Activated naive CD8-positive, alpha-beta T cell treated with anti-CD3 and anti-CD28 coated beads for 36 hours (primary cell): Measurements from ENCODE around the gene SYNGR4. TPM values are rescaled to one million over a fixed set of nuclear protein-coding genes. Genes with fewer than 3 reads are reported as not detected.

Experiments
- DNase-seq: peaks from one replicate; pipeline ENCODE4 v3.0.0; 2021
- H3K27ac Mint-ChIP-seq: one replicate; pipeline ENCODE4 v1.8.0; 2022; ENCODE audit warnings: mild to moderate bottlenecking, moderate library complexity, mixed read lengths
- H3K27me3 Mint-ChIP-seq: one replicate; pipeline ENCODE4 v1.8.0; 2022; ENCODE audit warnings: mild to moderate bottlenecking, mixed read lengths
- H3K36me3 Mint-ChIP-seq: one replicate; pipeline ENCODE4 v1.8.0; 2021; ENCODE audit warnings: mild to moderate bottlenecking, mixed read lengths
- H3K4me1 Mint-ChIP-seq: one replicate; pipeline ENCODE4 v1.8.0; 2021; ENCODE audit warnings: mixed read lengths
- H3K4me3 Mint-ChIP-seq: one replicate; pipeline ENCODE4 v1.8.0; 2022; ENCODE audit warnings: mild to moderate bottlenecking, moderate library complexity, mixed read lengths
- H3K9me3 Mint-ChIP-seq: one replicate; pipeline ENCODE4 v1.8.0; 2022; ENCODE audit warnings: mixed read lengths
- total RNA-seq, 2 experiments: library from RNA; stranded (reverse); gene quantifications; one replicate each; pipeline ENCODE4 v1.2.3, GENCODE V29; 2021

Gene SYNGR4
- total RNA-seq, 2 experiments from 2014 or later = 0.31 TPM; not detected in 1

DNA sequence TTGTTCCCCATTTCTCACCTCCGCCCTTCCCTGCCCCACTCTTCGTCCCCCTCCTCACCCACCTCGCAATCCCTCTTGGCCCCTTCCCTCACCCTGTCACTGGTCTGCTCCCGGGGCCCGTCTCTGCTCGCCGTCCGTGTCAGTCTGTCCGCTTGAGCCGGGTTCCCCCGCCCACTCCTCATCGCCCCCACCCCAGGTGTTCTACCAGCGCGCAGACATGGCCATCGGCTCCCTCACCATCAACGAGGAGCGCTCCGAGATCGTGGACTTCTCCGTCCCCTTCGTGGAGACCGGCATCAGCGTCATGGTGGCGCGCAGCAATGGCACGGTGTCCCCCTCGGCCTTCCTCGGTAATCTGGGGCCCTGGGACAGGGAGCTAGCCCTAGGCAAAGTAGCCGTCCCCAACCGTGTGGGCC, 51.6 kb downstream of the SYNGR4 start:
- no peak overlapping the region for H3K4me3 Mint-ChIP-seq

DNA sequence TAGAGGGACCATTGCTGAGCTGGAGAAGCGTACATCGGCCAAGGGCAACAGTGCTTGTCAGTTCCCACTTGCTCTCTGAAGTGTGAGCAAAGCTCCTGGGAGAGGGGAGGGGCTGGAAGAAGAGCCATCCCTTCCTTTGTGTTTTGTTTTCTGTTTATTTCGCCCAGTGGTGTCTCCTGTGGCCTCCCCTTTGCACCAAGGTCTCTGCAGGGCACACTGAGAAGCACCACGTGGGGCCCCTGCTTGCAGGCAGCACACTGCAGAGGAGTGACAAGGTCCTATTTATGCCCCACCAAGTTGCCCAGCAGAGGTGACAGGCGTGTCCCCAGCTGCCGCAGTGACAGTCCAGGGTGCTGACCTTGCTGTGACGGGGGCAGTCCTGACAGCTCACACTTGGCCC, 53.3 kb downstream of the SYNGR4 start:
- DNase-seq = no peak
- H3K4me3 Mint-ChIP-seq = no peak overlapping the region

More for the DNA sequence above, 51.6 kb downstream of the SYNGR4 start:
- no peaks in the 10 kb centered on the region for H3K9me3 Mint-ChIP-seq
- H3K36me3 Mint-ChIP-seq = no peaks in the 10 kb centered on the region
- H3K27me3 Mint-ChIP-seq = peaks cover 46% of the 10 kb centered on the region
- H3K27ac Mint-ChIP-seq = no peak overlapping the region
- DNase-seq = no peak
- H3K4me1 Mint-ChIP-seq = peaks cover 17% of the 10 kb centered on the region

DNA sequence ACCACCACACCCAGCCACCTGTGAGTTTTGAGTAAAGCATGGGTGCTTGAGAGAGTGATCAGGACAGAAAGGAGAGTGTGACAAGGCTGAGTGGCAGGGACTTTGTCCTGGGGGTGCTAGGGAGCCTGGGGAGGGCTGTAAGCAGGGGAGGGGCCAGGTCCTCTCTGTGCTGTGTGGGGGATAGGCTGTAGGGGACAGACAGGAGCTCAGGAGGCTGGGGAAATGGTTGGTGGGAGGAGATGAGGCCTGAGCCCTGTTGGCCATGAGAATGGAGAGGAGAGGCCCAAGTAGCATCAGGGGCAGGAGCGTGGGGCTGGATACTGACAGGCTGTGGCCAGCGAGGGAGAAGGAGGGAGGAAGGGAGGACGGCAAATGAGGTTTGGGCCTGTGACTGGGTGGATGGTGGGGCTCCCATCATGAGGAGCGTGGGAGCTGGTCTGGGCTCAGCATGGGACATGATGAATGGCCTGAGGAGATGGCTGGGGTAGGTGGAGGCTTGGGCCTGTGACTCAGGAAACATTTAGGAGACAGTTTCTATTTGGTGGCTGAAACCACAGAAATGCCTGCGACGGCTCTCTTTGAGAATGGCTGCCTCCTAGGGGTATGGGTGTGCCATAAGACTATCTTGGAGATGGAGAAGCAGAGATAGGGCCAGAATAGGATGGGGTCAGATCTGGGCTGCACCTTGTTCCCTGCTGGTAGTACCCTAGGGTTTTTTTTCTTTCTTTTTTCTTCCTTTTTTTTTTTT, 54.3 kb downstream of the SYNGR4 start:
- no peaks in the 10 kb centered on the region for H3K36me3 Mint-ChIP-seq
- H3K27me3 Mint-ChIP-seq = peaks cover 47% of the 10 kb centered on the region
- DNase-seq = no peak
- peak overlapping the region; percentile 60 for H3K4me3 Mint-ChIP-seq
- peaks cover 17% of the 10 kb centered on the region for H3K4me1 Mint-ChIP-seq
- peak overlapping the region; percentile 71 for H3K27ac Mint-ChIP-seq
- H3K9me3 Mint-ChIP-seq = no peaks in the 10 kb centered on the region

More for the DNA sequence above, 53.3 kb downstream of the SYNGR4 start:
- H3K27me3 Mint-ChIP-seq = peaks cover 46% of the 10 kb centered on the region
- no peak overlapping the region for H3K27ac Mint-ChIP-seq
- peaks cover 17% of the 10 kb centered on the region for H3K4me1 Mint-ChIP-seq
- no peaks in the 10 kb centered on the region for H3K9me3 Mint-ChIP-seq
- no peaks in the 10 kb centered on the region for H3K36me3 Mint-ChIP-seq

DNA sequence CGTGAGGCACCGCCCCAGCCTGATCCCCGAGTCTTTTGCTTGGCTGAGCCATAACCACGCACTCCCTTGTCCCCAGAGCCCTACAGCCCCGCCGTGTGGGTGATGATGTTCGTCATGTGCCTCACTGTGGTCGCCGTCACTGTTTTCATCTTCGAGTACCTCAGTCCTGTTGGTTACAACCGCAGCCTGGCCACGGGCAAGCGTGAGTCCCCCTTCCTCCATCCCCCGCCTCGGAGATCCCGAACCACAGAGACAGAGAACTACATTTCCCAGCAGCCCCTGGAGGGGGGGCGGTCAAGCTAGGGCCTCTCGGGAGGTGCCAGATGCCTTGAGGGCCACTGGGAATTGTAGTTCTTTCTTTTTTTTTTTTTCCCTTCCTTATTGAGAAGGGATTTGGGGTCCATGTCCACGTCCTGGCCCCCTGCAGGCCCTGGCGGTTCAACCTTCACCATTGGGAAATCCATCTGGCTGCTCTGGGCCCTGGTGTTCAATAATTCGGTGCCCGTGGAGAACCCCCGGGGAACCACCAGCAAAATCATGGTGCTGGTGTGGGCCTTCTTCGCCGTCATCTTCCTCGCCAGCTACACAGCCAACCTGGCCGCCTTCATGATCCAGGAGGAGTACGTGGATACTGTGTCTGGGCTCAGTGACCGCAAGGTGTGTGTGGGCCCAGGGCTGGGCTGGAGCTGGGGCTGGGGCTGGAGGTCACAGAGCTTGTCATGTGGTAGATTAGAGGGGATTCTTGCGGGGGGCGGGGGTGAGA, 55.2 kb downstream of the SYNGR4 start:
- peak; percentile 79 for DNase-seq
- Mint-ChIP-seq H3K27ac (peak overlapping the region; percentile 71), H3K9me3 (no peaks in the 10 kb centered on the region), H3K36me3 (no peaks in the 10 kb centered on the region), H3K4me1 (peaks cover 17% of the 10 kb centered on the region), H3K4me3 (peak overlapping the region; percentile 60), H3K27me3 (peaks cover 42% of the 10 kb centered on the region)

DNA sequence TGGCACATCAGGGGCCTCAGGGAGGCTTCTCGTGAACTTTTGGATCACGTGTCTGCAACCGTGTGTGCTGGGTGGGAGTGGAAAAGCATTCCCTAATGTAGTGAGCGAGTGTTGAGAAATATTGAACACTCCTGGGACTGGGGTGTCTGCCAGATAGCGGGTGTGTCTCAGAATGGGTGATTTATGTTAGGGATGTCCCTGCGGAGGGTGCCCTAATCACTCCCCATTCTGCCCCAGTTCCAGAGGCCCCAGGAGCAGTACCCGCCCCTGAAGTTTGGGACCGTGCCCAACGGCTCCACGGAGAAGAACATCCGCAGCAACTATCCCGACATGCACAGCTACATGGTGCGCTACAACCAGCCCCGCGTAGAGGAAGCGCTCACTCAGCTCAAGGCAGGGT, 57.4 kb downstream of the SYNGR4 start:
- Mint-ChIP-seq H3K27me3 (peaks cover 34% of the 10 kb centered on the region), H3K27ac (no peak overlapping the region), H3K4me1 (peaks cover 18% of the 10 kb centered on the region), H3K4me3 (no peak overlapping the region), H3K36me3 (no peaks in the 10 kb centered on the region), H3K9me3 (no peaks in the 10 kb centered on the region)
- DNase-seq = no peak

DNA sequence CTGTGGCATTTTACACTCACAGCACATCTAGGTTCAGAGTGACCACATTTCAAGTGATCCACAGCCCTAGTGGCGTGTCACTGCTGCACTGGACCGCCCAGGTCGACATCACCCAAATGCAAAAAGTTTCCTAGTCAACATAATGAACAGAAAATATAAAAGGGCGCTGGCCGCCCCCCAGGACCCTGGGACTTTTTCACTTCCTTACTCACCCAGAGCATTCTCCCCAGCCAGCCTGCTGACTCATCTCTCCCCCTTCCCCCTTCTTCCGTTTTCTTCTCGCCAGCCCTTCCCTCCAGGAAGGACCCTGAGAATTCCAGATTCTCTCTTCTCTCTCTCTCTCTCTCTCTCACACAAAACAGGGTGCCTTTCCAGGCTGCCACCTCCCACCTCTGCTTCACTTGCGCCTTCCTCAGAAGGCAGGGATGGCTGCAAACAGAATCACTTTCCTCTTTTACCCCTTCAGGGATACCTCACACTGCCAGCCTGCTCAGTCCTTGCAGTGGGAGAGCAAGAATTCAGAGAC, 60.6 kb downstream of the SYNGR4 start:
- H3K9me3 Mint-ChIP-seq = no peaks in the 10 kb centered on the region
- peak overlapping the region; percentile 5 for H3K27ac Mint-ChIP-seq
- H3K4me3 Mint-ChIP-seq = peak overlapping the region; percentile 19
- H3K4me1 Mint-ChIP-seq = peaks cover 5% of the 10 kb centered on the region
- DNase-seq = no peak
- no peaks in the 10 kb centered on the region for H3K36me3 Mint-ChIP-seq
- H3K27me3 Mint-ChIP-seq = peaks cover 14% of the 10 kb centered on the region

Other genes with a start within 250 kb of the SYNGR4 start
- 100 to 1,000 TPM; 147 to 165 TPM for gene LIG1, start 194.0 kb upstream of the SYNGR4 start, total RNA-seq
- 1 to 10 TPM; 7.3 to 7.7 TPM for gene ZSWIM9, start 193.7 kb upstream of the SYNGR4 start, total RNA-seq
- gene CARD8, start 108.5 kb upstream of the SYNGR4 start, total RNA-seq = 100 to 1,000 TPM; 102 to 103 TPM
- under 1 TPM; 0.44 to 0.60 TPM for gene ZNF114, start 94.3 kb upstream of the SYNGR4 start, total RNA-seq
- gene EMP3, start 38.8 kb upstream of the SYNGR4 start, total RNA-seq = 100 to 1,000 TPM; 185 to 187 TPM
- 10 to 100 TPM; 15.5 to 16.6 TPM for gene TMEM143, start 427 bp upstream of the SYNGR4 start, total RNA-seq
- 10 to 100 TPM; 72.5 to 73.9 TPM for gene KDELR1, start 27.2 kb downstream of the SYNGR4 start, total RNA-seq
- gene GRIN2D, start 29.3 kb downstream of the SYNGR4 start, total RNA-seq = under 1 TPM; 0.28 to 0.29 TPM
- 10 to 100 TPM; 91.1 to 98.5 TPM for gene GRWD1, start 81.6 kb downstream of the SYNGR4 start, total RNA-seq
- gene KCNJ14, start 91.2 kb downstream of the SYNGR4 start, total RNA-seq = 1 to 10 TPM; 1.4 to 1.5 TPM
- 10 to 100 TPM; 18.2 to 21.7 TPM for gene CYTH2, start 105.0 kb downstream of the SYNGR4 start, total RNA-seq
- gene LMTK3, start 147.5 kb downstream of the SYNGR4 start, total RNA-seq = 1 to 10 TPM; 2.2 to 2.8 TPM
- gene SULT2B1, start 187.8 kb downstream of the SYNGR4 start, total RNA-seq = not detected
- gene SPACA4, start 242.4 kb downstream of the SYNGR4 start, total RNA-seq = not detected